Heart left ventricle (tissue), 16 donors: ENCODE results near the gene SRRM2. TPM values are rescaled to one million over a fixed set of nuclear protein-coding genes. Genes with fewer than 3 reads are reported as not detected.

ENCODE experiments used
- ATAC-seq, 4 donors: fragments of 200-7000 bp; cut with Tn5 transposase; one replicate each; pipeline ENCODE4 v1.9.1; 2020 to 2022; ENCODE audit warnings: moderate library complexity in 4 of 4, mild to moderate bottlenecking in 3 of 4, moderate number of reproducible peaks in 1 of 4
- DNase-seq, 5 donors: peaks; one replicate each; pipeline ENCODE4 v3.0.0-alpha.2; 2020
- H3K27ac ChIP-seq, 12 donors: fragments of 200-600 bp; sonication (generic) in 4 of 12; one replicate each; pipeline versions ENCODE4 v1.5.0 to v1.8.0; 2016 to 2022; ENCODE audit warnings: mild to moderate bottlenecking in 2 of 12
- H3K27me3 ChIP-seq, 9 donors: fragments of 200-600 bp; sonication (generic) in 2 of 9; one replicate each; pipeline versions ENCODE4 v1.5.1 to v1.8.0; 2016 to 2022; ENCODE audit warnings: mild to moderate bottlenecking in 3 of 9
- H3K36me3 ChIP-seq, 9 donors: fragments of 200-600 bp; sonication (generic) in 2 of 9; one replicate each; pipeline versions ENCODE4 v1.5.0 to v1.8.0; 2018 to 2022; ENCODE audit warnings: mild to moderate bottlenecking in 2 of 9
- H3K4me1 ChIP-seq, 12 donors: fragments of 200-600 bp; sonication (generic) in 4 of 12; one replicate each; pipeline versions ENCODE4 v1.5.0 to v1.8.0; 2016 to 2022; ENCODE audit warnings: mild to moderate bottlenecking in 3 of 12
- H3K4me3 ChIP-seq, 12 donors: fragments of 200-600 bp; sonication (generic) in 4 of 12; one replicate each; pipeline versions ENCODE4 v1.5.0 to v1.8.0; 2017 to 2022; ENCODE audit warnings: mild to moderate bottlenecking in 9 of 12, moderate library complexity in 4 of 12
- H3K9me3 ChIP-seq, 12 donors: fragments of 200-600 bp; sonication (generic) in 4 of 12; one replicate each; pipeline versions ENCODE4 v1.5.0 to v1.8.0; 2016 to 2022; ENCODE audit warnings: mild to moderate bottlenecking in 1 of 12
- CTCF ChIP-seq, 12 donors: fragments of 200-600 bp; sonication (generic) in 4 of 12; IDR thresholded peaks; one replicate each; pipeline versions ENCODE4 v1.5.0 to v1.8.0; 2018 to 2022; ENCODE audit warnings: antibody characterized with exemption in 12 of 12, mild to moderate bottlenecking in 5 of 12
- POLR2A ChIP-seq, 2 donors: fragments of 450-650 bp; IDR thresholded peaks; one replicate each; pipeline ENCODE4 v1.6.1; 2017; ENCODE audit warnings: antibody characterized with exemption in 2 of 2, mild to moderate bottlenecking in 2 of 2, moderate library complexity in 2 of 2
- WGBS, 4 donors: extraction: QIAGEN DNeasy Blood & Tissue Kit in 2 of 4; methylation state at CpG; one replicate each; pipeline versions ENCODE4 v1.1.5 to v1.1.7; 2013 to 2018; 5-methylcytosine and 5-hydroxymethylcytosine counted together
- intact Hi-C, 10 donors: fragments of 100-400 bp; cut with DNase I; formaldehyde crosslinking; loops; one replicate each; pipeline versions ENCODE4 v1.11.1 to v1.14.2; 2022
- polyA plus RNA-seq, 2 donors: library from polyadenylated mRNA; stranded (reverse); fragments of 200-250 nt; gene quantifications; one replicate each; pipeline ENCODE4 v1.2.3, GENCODE V29; 2013
- total RNA-seq, 9 donors: library from RNA; depleted of rRNA in 2 of 9; stranded (reverse); fragments of >200 nt in 2 of 9; fragmentation: NEBNext Ultra II Directional in 3 of 9; extraction: Animal tissue kit (Norgen Biotek cat#: 25700) in 3 of 9; gene quantifications; one replicate each; pipeline versions ENCODE4 v1.1.0 to v1.2.4, GENCODE V29; 2016 to 2023
- donor health status: ischemic (EF 13 %, LVEDD 7.1; RV severe dilation, severe dysfunction).
- donor health status: healthy with polysubstance abuse.
- donor health status: DM: no; HTN: yes; CAD: no.
- donor health status: DM: no; HTN: no; CAD: no.
- donor health status: ischemic (EF 25% LVEDD 6.9; RV normal size, moderate dysfunction).
- donor health status: ischemic (EF 25% LVEDD 5.7; RV mildly dilated, moderate dysfunction).
- donor health status: healthy.
- donor health status: DM: yes; HTN: yes; CAD: no.
- donor health status: ischemic (EF 35%, LVEDD 5.7; RV mildly dilated, moderate dysfunction).
- donor health status: nonischemic (EF 11% LVEDD 7.7; RV severe dilation, severe dysfunction).
- donor health status: DM: yes; HTN: yes; CAD: no.
- donor health status: PGD.
- donor health status: ischemic (EF 29% LVEDD 5.4; RV normal size, mild dysfunction).
- donor health status: nonischemic (EF 23%, LVEDD 6.1; RV moderate dilation, normal function).

Gene SRRM2
- total and polyA plus RNA-seq, 11 donors: 112 to 540 (median 233) TPM

- intact Hi-C loops: loop anchor here in 2 of 10 donors (10.0 kb wide), 1 partner anchor 55 kb away; the partner anchor contains the start of gene PRSS22 (in 2 of the 2)
- H3K9me3 ChIP-seq: peaks cover 0 to 22% (median 12%) of the 10 kb centered on the region in 12 donors
- H3K4me3 ChIP-seq: no peak overlapping the region
- H3K27me3 ChIP-seq: peaks cover 0 to 30% (median 8%) of the 10 kb centered on the region in 9 donors
- DNase-seq (no peak), ATAC-seq (no peak)
- no peak overlapping the region for H3K27ac ChIP-seq
- no peak for TF ChIP-seq CTCF (IDR thresholded peaks at IDR 0.05)
- TF ChIP-seq POLR2A (IDR thresholded peaks at IDR 0.05): no peak
- no peaks in the 10 kb centered on the region for H3K36me3 ChIP-seq
- WGBS, 4 donors: 59 to 76% (median 67%) methylated on average over 1 of the region's 1 CpG
- H3K4me1 ChIP-seq: peaks cover 0 to 10% (median 0%) of the 10 kb centered on the region in 12 donors
Observed at GRCh38 chr16:2799859-2800226, 47.4 kb downstream of the SRRM2 start.

GRCh38 chr16:2803545-2804195, 51.2 kb downstream of the SRRM2 start:
- intact Hi-C loops: no loop called here
- no peak overlapping the region for H3K27ac ChIP-seq
- no peak for TF ChIP-seq POLR2A (IDR thresholded peaks at IDR 0.05)
- no peak for TF ChIP-seq CTCF (IDR thresholded peaks at IDR 0.05)
- ATAC-seq (no peak), DNase-seq (no peak)
- H3K27me3 ChIP-seq: peaks cover 0 to 11% (median 3%) of the 10 kb centered on the region in 9 donors
- no peaks in the 10 kb centered on the region for H3K36me3 ChIP-seq
- 72 to 82% (median 78%) methylated on average over 3 of the region's 3 CpGs for WGBS, 4 donors
- H3K4me1 ChIP-seq: no peaks in the 10 kb centered on the region
- no peak overlapping the region for H3K4me3 ChIP-seq
- peaks cover 0 to 22% (median 12%) of the 10 kb centered on the region in 12 donors for H3K9me3 ChIP-seq

GRCh38 chr16:2804728-2805127, 52.3 kb downstream of the SRRM2 start:
- intact Hi-C loops: no loop called here
- WGBS, 4 donors: 83 to 95% (median 91%) methylated on average over 3 to 4 of the region's 4 CpGs
- no peak overlapping the region for H3K27ac ChIP-seq
- H3K27me3 ChIP-seq: peaks cover 0 to 7% (median 0%) of the 10 kb centered on the region in 9 donors
- H3K36me3 ChIP-seq: no peaks in the 10 kb centered on the region
- no peak for ATAC-seq
- peaks cover 0 to 24% (median 12%) of the 10 kb centered on the region in 12 donors for H3K9me3 ChIP-seq
- DNase-seq: no peak
- TF ChIP-seq CTCF (IDR thresholded peaks at IDR 0.05) (no peak), POLR2A (IDR thresholded peaks at IDR 0.05) (no peak)
- no peak overlapping the region for H3K4me3 ChIP-seq
- H3K4me1 ChIP-seq: no peaks in the 10 kb centered on the region

GRCh38 chr16:2806286-2806685, 53.8 kb downstream of the SRRM2 start:
- WGBS, 4 donors: 71 to 77% (median 75%) methylated on average over 5 of the region's 5 CpGs
- no peak overlapping the region for H3K4me3 ChIP-seq
- no peak for ATAC-seq
- H3K27ac ChIP-seq: no peak overlapping the region
- H3K36me3 ChIP-seq: no peaks in the 10 kb centered on the region
- no peak for TF ChIP-seq CTCF (IDR thresholded peaks at IDR 0.05)
- TF ChIP-seq POLR2A (IDR thresholded peaks at IDR 0.05): no peak
- H3K4me1 ChIP-seq: no peaks in the 10 kb centered on the region
- intact Hi-C loops: no loop called here
- H3K27me3 ChIP-seq: peaks cover 0 to 7% (median 3%) of the 10 kb centered on the region in 9 donors
- no peak for DNase-seq
- H3K9me3 ChIP-seq: peaks cover 0 to 24% (median 12%) of the 10 kb centered on the region in 12 donors
